NCI-H187 treated with DMSO at 0.1 percent for 48 hours (cell line): ENCODE data around the gene DNM1.
"Not testable (repeated sequence)": the region's sequence is repeated elsewhere in the genome, so short reads cannot be mapped to it uniquely, and the experiment has no call there.

Experiments used
- DNase-seq: peaks from one replicate; lab custom pipeline; 2025; lab: John Stamatoyannopoulos, UW

DNM1 gene

DNA sequence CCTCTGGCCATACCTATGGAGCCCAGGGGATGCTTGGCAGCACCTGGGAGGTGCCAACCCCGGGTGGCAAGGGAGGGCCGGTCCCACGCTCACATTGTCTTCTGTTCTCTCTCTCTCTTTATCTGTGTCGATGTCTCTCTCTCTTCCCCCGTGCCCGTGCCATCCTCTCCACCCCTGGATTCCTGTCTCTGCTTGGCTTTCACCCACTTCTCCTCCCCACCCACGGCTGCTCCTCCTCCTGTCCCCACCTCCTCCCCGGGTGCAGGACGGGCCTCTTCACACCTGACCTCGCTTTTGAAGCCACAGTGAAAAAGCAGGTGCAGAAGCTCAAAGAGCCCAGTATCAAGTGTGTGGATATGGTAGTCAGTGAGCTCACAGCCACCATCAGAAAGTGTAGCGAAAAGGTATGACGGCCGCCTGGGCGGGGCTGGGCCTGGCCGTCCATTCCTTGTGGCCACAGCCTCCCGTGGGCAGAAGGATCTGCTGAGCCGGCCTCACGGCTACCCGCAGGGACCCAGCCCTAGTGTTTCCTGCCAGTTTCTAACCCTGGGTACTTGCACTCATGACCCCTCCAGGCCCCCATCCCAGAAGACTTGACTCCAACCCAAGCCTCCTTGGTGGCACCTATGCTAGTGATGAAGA lies 22.7 kb downstream of the DNM1 start:
- DNase-seq: no peak

DNA sequence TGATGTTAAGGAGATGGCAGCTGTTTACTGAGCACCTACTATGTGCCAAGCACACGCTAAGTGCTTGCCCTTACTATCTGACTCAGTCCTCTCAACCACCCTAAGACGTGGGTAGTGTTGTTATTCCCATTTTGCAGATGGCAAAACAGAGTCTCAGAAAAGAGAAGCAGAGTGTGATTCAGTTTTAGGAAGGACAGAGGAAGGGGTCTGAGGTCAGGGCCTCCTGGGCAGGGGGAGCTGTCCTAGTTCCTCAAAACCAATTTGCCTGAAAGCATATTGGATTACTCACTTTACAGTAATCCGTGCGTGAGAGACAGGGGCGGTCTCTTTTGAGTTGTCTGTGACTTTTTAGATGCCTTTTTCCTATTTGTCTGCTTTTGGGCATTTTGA lies 23.2 kb downstream of the DNM1 start:
- DNase-seq: no peak

DNA sequence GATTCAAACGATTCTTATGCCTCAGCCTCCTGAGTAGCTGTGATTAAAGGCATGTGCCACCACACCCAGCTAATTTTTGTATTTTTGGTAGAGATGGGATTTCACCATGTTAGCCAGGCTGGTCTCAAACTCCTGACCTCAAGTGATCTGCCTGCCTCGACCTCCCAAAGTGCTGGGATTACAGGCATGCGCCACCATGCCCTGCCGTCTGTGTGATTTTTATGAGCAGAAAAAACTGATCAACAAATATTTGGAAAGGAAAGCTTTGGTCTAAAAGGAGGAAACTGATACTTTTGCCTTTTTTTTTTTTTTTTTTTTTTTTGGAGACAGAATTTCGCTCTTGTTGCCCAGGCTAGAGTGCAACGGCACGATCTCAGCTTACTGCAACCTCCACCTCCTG lies 27.7 kb downstream of the DNM1 start:
- not testable (repeated sequence) for DNase-seq

DNA sequence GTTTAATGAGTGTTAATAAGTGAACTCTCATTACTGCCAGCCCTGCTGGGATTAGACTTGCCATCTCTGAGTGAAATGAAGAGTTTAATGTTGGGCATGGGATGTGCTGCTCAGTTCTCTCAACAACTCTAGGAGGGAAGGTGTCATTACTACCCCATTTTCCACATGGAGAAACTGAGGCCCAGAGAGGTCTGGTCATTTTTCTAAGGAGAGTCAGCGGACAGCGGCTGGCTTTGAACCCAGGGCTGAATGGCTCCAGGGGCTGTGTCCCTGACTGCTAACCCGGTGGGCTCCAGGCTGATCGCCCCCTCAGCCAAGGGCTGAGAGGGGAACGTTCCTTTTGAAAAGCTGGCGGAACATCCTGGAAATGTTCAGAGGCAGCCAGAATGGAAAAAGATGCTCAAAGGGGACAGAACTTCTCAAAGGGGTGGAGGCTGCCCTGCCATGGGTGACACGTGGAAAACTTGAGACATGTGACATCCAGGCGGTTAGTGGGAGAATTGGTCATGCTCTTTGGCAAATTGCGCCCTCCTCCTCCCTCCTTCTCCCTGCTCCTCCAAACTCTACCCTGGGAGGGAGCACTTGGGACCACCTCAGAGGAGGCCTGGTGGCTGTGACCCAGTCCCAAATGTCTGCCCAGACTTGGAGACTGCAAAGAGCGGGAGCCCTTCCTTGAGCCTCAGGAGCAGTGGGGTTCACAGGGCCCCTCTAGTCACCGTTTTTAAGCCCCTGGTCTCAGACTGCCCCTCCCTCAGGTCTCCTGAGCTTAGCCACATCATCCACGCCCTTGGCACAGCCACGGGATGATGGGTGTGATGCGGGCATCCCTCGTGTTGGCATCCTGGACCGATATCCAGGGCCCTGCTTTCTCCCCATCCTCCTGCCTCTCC lies 28.7 kb downstream of the DNM1 start:
- no peak for DNase-seq

DNA sequence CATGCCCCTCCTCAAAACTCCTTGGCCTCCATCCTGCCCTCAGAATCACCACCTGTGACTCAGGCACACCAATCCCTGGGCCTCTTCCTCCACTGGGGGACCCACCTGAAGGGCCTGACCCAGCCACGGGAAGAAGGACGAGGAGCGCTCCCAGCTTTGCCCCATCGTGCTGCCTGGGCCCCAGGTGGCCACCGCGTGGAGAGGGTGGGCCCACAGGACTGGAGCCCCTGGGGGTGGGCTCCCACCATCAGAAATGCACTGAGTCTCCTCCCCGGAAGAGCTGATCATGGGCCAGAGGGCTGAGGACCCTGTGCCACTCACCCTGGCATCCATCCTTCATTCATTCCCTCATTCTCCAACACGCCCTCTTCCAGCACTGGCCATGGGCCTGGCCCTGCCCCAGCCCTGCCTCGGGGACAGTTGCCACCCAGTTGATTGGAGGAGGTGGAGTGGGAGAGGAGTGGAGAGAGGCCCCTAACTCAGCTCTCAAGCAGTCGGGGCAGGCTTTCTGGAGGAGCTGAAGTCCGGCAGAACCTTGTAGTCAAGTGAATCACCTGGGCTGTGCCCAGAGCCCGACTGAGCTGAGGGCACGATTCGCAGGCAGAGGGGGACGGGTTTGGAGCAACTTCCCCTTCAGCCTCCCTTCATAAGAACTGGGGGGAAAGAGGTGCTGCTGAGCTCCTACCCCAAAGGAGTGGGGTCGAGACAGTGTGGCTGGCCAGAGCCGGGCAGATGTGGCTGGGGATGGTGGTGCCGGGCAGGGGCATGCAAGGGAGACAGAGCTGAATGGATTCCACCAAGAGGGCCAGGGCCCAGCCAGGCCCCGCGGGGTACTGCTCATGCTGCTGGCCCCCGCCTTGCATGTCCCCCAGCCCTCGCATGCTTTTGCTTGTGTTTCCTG lies 29.6 kb downstream of the DNM1 start:
- no peak for DNase-seq

DNA sequence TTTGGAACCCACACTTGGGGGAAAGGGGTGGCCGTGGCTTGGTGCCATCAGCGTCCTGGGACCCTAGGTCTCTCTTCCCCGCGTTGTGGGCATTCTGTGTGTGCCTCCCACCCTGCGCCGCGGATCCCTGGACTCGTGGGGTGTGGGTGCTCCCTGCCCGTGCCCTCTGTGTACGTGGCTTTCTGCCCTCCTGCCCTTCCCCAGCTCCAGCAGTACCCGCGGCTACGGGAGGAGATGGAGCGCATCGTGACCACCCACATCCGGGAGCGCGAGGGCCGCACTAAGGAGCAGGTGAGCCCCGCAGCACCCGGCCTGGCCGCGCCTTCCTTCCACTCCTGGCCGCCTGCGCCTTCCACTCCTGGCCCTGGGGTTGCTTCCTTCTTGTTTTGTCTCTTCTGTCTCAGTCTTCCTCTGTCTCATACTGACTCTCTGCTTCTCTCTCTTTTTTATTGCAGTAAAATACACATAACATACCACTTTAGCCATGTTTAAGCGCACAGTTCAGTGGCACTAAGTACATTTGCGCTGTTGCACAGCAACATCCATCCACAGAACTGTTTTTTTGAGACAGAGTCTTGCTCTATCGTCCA lies 30.7 kb downstream of the DNM1 start:
- DNase-seq: no peak

DNA sequence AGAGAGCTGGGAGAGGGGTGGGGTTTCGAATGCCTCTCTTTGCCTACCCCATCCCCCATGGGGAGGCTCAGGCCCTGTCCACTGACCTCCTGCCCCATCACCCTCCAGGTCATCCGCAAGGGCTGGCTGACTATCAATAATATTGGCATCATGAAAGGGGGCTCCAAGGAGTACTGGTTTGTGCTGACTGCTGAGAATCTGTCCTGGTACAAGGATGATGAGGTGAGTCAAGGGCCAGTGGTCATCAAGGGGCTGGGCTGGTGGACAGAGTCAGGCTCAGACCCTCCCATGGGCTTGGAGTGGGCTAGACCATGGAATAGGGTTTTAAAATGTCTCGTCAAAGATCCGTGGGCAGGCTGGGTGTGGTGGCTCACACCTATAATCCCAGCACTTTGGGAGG lies 38.9 kb downstream of the DNM1 start:
- no peak for DNase-seq

DNA sequence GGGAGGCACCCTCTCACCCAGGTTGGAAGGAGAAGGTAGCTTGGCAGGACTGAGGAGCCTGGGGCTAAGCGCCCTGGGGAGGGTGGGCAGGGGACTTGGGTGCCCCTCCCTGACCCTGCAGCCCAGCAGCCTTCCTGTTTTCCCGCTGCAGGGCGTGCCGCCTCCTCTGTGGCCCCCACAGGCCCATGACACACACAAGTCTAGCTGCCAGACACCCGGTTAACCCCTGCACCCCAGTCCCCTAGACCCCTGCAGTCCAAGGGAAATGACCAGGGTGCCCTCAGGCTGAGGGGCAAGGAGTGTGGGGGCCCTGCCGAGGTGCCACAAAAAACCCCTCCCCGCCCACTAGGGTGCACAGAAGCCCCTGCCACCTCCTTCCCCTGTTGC lies 39.6 kb downstream of the DNM1 start:
- no peak for DNase-seq

DNA sequence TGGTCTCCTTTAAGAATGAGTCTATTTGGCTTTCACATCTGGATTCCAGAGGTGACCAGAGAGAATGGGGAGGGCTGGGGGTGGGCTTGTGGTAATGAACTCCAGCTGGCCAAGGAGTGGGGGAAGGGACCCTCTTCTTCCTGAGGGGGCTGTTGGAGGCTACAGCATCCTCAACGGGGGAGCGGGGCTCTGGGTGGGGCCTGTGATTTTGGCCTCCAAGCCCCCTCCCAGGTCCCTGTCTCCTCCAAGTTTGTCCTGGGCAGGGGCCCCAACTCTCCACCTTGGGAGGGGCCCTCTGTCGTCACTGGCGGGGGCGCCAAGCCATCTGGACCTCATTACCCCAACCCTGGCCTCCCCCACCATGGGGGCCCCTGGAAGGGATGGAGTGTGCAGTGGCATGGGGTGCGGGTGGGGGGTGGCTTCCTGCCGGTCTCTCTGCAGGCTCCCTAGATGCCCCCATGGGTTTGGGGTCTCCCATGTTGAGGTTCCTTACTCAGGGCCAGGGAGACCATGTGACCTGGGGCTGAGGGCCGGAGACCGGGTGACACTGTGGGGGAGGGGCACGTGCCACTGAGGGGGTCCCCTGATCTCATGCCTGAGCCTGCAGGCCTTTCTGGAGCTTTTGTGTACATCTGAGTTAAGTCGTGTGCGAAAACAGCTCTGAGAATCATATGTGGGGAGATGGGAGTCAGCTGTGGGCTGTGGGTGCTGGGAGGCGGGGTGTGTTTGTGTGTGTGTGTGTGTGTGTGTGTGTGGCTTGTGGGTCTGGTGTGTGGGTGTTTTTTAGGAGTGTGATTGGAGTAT lies 40.2 kb downstream of the DNM1 start:
- no peak for DNase-seq

DNA sequence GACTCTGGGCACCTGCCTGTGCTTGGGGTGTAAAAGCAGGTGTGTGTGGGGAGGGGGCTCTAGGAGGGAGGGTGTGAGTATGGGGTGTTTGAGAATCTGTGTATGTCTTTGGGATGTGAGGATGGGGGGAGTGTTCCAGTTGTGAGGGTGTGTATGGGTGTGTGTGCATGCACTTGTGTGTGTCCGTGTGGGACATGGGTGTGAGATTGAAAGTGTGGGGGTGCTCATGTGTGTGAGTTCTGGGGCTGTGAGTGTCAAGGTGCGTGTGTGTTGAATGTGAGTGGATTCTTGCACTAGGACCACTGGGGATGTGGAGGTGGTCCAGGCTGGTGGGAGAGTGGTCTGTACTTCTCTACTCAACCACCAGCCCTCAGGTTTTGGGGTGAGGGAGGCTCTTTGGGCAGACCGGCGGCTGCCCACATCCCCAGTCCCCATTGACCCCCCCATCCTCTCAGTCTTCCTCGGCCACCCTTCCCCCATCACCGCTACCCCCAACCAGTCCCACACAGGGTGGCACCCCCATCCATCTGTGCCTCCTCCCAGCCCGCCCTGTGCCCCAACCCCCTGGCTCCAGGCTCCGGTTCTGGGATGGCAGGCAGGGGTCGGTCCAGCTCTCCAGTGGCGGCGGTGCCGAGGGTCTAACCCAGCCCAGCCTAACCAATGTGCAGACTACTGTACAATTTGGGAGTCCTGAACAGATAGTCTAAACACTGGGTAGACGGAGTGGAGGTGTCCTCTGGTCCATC lies 41.1 kb downstream of the DNM1 start:
- no peak for DNase-seq

DNA sequence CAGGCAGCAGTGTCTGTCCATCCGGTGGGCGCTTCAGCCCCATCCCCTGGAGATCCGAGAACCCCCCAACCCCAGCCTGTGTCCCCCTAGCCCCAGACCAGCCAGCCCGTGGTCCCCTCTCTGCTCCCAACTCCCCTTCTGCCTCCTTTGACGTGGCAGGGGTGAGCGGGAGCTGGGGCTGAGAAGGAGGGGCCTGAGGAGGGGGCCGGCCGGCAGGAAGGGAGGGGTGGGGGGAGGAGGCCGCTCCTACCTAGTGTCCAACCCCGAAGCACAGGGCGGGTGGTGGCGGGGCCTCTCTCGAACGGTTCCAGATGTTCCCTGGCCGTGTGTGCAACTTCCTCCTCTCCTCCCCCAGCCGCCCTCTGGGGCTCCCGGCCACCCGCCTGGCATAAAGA lies 41.7 kb downstream of the DNM1 start:
- DNase-seq: no peak

DNA sequence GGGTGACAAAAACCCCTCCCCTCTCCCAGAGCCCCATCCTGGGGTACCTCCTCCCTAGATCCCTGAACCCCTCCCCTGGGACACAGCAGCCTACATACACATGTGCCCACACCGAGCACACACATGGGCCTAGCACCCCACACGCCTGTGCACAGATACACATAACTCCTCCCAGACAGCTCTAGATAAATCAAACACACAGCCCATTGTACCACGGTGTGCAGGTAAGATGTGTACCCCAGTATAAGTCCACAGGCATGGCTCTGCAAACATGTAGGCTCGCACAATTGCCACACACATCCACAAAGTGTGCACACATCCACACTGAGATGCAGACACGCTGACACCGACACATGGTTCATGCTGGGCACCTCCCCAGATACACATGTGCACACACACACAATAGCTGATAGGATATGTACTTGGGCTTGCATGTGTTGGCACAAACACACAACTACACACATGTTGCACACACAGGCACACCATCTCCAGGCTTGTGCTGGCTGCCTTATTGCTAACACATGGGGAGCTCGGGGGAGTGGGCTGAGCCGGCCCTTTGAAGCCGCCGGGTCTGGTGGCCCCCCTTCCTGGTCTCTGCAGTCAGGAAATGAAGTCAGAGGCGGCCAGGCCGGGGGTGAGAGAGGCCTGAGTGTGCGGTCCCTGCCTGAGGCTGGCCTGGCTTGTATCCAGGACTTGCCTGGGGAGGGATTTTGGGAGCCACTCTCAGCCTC lies 42.4 kb downstream of the DNM1 start:
- DNase-seq: no peak

DNA sequence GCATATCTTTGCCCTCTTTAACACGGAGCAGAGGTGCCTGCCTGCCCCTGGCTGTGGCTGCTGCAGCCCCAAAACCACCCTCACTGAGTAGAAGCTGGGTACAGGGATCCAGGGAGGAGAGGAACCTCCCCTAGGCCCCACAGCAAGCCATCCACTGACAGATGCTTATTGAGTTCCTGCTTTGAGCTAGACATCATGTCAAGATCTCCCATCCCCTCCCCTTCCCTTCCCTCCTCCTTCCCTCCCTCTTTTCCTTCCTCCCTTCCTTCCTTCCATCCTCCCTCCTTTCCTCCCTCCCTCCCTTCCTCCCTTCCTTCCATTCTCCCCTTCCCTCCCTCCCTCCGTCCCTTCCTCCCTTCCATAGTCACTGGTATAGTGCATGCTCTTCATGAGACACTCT lies 43.3 kb downstream of the DNM1 start:
- no peak for DNase-seq

DNA sequence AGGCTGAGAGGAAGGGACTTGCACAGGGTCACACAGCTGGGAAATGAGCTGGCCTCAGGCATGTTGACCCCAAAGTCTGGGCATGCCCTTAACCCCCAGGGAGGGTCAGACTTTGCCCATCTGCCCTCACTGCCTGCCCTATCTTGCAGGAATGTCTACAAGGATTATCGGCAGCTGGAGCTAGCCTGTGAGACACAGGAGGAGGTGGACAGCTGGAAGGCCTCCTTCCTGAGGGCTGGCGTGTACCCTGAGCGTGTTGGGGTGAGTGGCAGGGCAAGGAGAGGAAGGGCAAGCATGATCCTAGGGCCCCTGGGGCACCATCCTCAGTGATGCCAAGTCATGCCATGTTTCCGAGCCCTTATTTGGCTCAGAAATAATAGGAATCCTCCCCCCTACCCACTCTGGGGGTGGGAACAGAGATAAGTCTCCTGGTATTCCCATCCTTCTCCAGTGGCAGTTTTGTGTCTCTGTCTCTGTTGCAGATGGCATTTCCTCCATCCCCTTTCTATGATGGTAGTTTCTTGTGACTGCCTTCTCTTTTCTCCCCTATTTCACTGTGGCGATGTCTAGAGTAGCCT lies 44.1 kb downstream of the DNM1 start:
- DNase-seq: no peak

DNA sequence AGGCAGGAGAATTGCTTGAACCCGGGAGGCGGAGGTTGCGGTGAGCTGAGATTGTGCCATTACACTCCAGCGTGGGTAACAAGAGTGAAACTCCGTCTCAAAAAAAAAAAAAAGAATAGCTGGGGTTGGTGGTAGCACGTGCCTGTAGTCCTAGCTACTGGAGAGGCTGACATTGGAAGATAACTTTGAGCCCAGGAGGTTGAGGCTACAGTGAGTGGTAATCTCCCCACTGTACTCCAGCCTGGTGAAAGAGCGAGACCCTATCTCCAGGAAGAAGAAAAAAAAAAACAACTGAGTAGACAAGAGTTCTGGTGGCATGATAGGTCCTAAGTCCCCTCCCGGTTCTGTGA lies 46.4 kb downstream of the DNM1 start:
- DNase-seq: no peak

DNA sequence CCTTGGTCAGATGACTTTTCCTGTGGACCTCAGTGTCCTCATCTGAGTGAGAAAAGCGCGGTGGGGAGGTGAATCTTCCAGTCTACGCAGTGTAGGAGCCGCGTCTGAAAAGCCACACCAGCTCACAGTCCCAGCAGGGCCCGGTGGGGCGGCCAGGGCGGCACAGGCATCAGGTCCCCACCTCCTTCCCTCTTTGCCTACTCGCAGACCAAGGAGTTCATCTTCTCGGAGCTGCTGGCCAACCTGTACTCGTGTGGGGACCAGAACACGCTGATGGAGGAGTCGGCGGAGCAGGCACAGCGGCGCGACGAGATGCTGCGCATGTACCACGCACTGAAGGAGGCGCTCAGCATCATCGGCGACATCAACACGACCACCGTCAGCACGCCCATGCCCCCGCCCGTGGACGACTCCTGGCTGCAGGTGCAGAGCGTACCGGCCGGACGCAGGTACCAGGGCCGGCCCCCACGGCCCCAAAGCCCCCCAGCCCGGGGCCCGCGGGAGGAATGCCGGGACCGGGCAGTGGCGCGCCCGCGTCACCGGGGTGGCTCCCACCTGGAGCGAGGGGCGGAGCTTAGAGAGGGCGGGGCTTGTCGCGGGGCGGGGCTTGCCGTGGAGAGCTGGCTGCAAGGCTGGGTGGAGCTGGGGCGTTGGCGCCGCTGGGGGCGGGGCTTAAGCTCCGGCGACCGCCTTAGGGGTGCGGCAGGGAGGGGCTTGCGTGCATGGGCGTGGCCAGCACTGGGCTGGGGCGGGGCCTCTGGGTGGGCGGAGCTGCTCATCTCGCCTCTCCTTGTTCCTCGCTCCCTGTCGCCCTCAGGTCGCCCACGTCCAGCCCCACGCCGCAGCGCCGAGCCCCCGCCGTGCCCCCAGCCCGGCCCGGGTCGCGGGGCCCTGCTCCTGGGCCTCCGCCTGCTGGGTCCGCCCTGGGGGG lies 47.0 kb downstream of the DNM1 start:
- DNase-seq: peak; percentile 26

DNA sequence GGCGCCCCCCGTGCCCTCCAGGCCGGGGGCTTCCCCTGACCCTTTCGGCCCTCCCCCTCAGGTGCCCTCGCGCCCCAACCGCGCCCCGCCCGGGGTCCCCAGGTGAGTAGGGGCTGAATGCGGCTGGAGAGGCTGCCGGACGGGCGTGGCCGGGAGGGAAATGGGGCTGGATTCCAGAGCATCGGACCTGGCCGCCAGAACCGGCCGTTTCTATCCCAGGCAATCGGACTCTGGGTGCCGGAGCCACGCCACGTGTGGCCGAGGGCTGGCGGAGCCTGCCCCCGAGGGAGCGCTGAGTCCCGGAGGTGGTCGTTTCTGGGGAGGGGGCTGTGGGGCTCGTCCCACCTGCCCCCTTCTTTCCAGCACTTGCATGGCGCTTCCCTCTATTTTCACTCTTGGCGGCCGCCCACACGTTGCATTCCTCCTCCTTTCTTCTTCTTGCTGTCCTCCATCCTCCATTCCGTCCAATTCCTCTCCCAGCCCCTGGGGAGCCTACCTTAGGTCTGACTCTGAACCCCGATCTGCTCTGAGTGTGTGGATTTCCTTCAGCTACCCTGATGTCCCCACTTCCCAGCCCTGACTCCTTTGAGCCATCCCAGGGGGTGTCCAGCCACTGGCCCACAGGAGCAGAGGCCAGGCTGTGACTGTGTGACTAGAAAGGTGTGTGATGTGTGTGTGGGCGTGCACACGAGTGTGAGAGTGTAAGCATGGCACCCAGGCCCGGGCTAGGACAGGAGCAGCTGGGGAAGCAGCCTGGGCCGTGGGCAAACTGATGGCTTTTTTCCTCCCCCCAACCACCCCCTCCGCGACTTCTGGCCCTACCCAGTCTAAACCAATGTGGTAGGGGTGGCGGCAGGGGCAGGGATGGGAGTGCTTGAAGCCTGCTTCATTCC lies 47.9 kb downstream of the DNM1 start:
- DNase-seq: no peak

DNA sequence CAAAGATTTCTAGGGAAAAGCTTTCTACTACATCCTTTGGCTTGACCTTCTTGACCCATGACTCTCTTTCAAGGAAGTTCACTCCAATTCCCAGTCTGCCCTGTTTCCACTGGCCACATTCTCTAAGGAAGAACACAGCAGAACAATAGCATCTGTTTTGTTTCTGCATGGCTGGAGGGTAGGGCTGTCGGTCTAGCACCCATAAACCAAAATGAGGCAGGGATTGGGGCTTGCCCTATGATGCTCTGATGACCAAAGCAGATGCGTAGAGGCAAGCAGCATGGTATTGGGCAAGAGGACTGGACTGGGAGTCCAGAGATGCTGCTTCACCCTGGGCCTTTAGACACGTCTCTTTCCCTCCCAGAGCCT lies 48.5 kb downstream of the DNM1 start:
- no peak for DNase-seq
